Ascending aorta (tissue), 2 donors: ENCODE data around the gene AGAP2. TPM values are rescaled to one million over a fixed set of nuclear protein-coding genes. Genes with fewer than 3 reads are reported as not detected.
"Not testable (repeated sequence)": the region's sequence is repeated elsewhere in the genome, so short reads cannot be mapped to it uniquely, and the experiment has no call there.

ENCODE experiments used
- DNase-seq, 2 donors: peaks; one replicate each; pipeline ENCODE4 v3.0.0-alpha.2; 2019; ENCODE audit warnings: low spot score in 2 of 2
- H3K27ac ChIP-seq, 2 donors: fragments of 200-600 bp; sonication (generic); one replicate each; pipeline ENCODE4 v1.5.1; 2016 to 2017; ENCODE audit warnings: mild to moderate bottlenecking in 1 of 2
- H3K27me3 ChIP-seq: fragments of 200-600 bp; sonication (generic); one replicate; pipeline ENCODE4 v1.5.1; 2017
- H3K36me3 ChIP-seq, 2 donors: fragments of 200-600 bp; sonication (generic); one replicate each; pipeline ENCODE4 v1.5.1; 2016
- H3K4me1 ChIP-seq, 2 donors: fragments of 200-600 bp; sonication (generic); one replicate each; pipeline ENCODE4 v1.5.1; 2016 to 2017; ENCODE audit warnings: mild to moderate bottlenecking in 1 of 2
- H3K4me3 ChIP-seq, 2 donors: fragments of 200-600 bp; sonication (generic); one replicate each; pipeline ENCODE4 v1.5.1; 2016 to 2017; ENCODE audit warnings: mild to moderate bottlenecking in 1 of 2
- H3K9me3 ChIP-seq, 2 donors: fragments of 200-600 bp; sonication (generic); one replicate each; pipeline ENCODE4 v1.5.1; 2016
- intact Hi-C: fragments of 100-400 bp; cut with DNase I; formaldehyde crosslinking; loops from one replicate; pipeline ENCODE4 v1.15.1; 2023
- total RNA-seq: library from RNA; depleted of rRNA; stranded (reverse); fragments of >200 nt; gene quantifications from one replicate; pipeline ENCODE4 v1.1.0, GENCODE V29; 2016
- TF ChIP-seq, protein P1 (sequence below), 3 experiments: fragments of 200-600 bp in 2 of 3; fragments of 450-650 bp in 1 of 3; sonication (generic) in 2 of 3; IDR thresholded peaks; one replicate each; pipeline ENCODE4 v1.5.1; 2016 to 2019; ENCODE audit warnings: antibody characterized with exemption in 3 of 3, mild to moderate bottlenecking in 1 of 3, moderate library complexity in 1 of 3

AGAP2 gene
- total RNA-seq, 1 donor from 2014 or later = 11.5 TPM

DNA sequence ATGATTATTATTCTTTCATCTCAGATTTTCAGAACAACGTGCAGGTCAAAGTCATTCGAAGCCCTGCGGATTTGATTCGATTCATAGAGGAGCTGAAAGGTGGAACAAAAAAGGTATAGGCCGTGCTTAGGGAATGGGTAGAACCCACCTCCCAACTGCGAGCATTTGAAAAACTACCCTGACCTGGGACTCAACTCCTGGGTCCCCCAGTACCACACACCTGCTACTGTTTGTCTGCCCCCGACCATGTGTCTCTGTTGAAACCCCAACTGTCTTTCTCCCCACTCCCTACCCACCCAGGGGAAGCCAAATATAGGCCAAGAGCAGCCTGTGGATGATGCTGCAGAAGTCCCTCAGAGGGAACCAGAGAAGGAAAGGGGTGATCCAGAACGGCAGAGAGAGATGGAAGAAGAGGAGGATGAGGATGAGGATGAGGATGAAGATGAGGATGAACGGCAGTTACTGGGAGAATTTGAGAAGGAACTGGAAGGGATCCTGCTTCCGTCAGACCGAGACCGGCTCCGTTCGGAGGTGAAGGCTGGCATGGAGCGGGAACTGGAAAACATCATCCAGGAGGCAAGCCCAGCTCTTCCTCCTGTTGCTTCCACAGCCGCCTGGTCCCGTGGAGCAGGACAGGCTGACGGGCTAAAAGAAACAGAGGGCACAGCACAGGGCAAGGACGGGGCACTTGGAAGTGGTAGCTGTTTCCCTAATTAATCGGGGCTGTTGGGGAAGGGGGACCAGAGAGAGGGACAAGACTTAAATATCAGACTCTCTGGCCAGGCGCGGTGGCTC, 20.5 kb downstream of the AGAP2 start:
- TF ChIP-seq, protein P1, sequence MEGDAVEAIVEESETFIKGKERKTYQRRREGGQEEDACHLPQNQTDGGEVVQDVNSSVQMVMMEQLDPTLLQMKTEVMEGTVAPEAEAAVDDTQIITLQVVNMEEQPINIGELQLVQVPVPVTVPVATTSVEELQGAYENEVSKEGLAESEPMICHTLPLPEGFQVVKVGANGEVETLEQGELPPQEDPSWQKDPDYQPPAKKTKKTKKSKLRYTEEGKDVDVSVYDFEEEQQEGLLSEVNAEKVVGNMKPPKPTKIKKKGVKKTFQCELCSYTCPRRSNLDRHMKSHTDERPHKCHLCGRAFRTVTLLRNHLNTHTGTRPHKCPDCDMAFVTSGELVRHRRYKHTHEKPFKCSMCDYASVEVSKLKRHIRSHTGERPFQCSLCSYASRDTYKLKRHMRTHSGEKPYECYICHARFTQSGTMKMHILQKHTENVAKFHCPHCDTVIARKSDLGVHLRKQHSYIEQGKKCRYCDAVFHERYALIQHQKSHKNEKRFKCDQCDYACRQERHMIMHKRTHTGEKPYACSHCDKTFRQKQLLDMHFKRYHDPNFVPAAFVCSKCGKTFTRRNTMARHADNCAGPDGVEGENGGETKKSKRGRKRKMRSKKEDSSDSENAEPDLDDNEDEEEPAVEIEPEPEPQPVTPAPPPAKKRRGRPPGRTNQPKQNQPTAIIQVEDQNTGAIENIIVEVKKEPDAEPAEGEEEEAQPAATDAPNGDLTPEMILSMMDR (IDR thresholded peaks at IDR 0.05) = no peak
- Histone ChIP-seq H3K4me1 (no peaks in the 10 kb centered on the region), H3K27ac (no peak overlapping the region), H3K36me3 (peaks cover 70 to 76% of the 10 kb centered on the region in 2 donors), H3K27me3 (no peaks in the 10 kb centered on the region), H3K9me3 (no peaks in the 10 kb centered on the region), H3K4me3 (no peak overlapping the region)
- intact Hi-C loops = no loop called here
- DNase-seq = no peak

DNA sequence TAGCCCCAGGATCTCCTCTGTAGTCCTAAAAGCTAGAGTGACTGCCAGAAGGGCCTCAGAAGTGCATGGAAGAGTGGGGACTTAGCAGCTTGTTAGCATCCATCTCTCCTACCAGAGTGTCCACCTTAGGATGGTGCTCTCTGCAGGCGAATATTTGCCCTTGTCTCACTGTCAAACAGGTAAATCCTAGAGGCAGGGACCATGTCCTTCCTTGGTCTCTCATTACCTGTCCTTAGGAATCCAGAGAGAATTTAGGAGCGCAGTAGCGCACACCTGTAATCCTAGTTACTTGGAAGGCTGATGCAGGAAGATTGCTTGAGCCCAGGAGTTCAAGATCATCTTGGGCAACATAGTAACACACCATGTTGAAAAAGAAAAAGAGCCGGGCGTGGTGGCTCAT, 21.4 kb downstream of the AGAP2 start:
- intact Hi-C loops = no loop called here
- H3K4me3 ChIP-seq = no peak overlapping the region

DNA sequence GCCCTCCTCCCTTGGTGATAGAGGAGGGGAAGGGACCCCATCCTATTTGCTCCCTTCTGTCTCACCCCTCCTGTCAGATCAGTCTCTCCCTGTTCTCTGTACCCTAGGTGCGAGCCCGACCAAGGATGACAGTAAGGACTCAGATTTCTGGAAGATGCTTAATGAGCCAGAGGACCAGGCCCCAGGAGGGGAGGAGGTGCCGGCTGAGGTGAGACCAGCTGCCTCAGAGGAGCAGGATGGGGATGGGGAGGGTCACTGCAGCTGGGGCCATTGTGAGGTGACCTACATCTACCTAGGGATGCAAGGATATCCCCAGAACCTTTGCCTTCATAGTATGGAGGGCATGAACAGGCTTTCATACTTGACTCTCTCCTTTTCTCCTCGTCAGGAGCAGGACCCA, 22.2 kb downstream of the AGAP2 start:
- intact Hi-C loops = no loop called here
- H3K27ac ChIP-seq = no peak overlapping the region
- DNase-seq = no peak
- no peak overlapping the region for H3K4me3 ChIP-seq
- no peaks in the 10 kb centered on the region for H3K4me1 ChIP-seq
- no peaks in the 10 kb centered on the region for H3K9me3 ChIP-seq
- H3K27me3 ChIP-seq = no peaks in the 10 kb centered on the region
- TF ChIP-seq, protein P1 (IDR thresholded peaks at IDR 0.05) = no peak
- H3K36me3 ChIP-seq = peaks cover 66 to 71% of the 10 kb centered on the region in 2 donors

More for the DNA sequence above, 21.4 kb downstream of the AGAP2 start:
- TF ChIP-seq, protein P1 (IDR thresholded peaks at IDR 0.05) = no peak
- Histone ChIP-seq H3K4me1 (no peaks in the 10 kb centered on the region), H3K36me3 (peaks cover 70 to 76% of the 10 kb centered on the region in 2 donors), H3K27ac (no peak overlapping the region), H3K27me3 (no peaks in the 10 kb centered on the region), H3K9me3 (no peaks in the 10 kb centered on the region)
- DNase-seq = no peak

DNA sequence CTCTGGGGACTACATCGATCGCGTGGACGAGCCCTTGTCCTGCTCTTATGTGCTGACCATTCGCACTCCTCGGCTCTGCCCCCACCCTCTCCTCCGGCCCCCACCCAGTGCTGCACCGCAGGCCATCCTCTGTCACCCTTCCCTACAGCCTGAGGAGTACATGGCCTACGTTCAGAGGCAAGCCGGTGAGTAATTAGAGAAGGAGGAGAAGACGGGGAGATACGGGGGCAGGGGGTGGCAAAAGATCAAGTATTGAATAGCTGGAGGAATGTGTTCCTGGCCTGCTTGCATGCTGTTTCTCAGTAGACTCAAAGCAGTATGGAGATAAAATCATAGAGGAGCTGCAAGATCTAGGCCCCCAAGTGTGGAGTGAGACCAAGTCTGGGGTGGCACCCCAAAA, 22.8 kb downstream of the AGAP2 start:
- Histone ChIP-seq H3K36me3 (peaks cover 61 to 66% of the 10 kb centered on the region in 2 donors), H3K27me3 (no peaks in the 10 kb centered on the region), H3K4me1 (no peaks in the 10 kb centered on the region), H3K27ac (no peak overlapping the region), H3K9me3 (no peaks in the 10 kb centered on the region), H3K4me3 (no peak overlapping the region)
- DNase-seq = peak in 1 of 2 donors; percentile 28
- intact Hi-C loops = no loop called here
- TF ChIP-seq, protein P1 (IDR thresholded peaks at IDR 0.05) = no peak

DNA sequence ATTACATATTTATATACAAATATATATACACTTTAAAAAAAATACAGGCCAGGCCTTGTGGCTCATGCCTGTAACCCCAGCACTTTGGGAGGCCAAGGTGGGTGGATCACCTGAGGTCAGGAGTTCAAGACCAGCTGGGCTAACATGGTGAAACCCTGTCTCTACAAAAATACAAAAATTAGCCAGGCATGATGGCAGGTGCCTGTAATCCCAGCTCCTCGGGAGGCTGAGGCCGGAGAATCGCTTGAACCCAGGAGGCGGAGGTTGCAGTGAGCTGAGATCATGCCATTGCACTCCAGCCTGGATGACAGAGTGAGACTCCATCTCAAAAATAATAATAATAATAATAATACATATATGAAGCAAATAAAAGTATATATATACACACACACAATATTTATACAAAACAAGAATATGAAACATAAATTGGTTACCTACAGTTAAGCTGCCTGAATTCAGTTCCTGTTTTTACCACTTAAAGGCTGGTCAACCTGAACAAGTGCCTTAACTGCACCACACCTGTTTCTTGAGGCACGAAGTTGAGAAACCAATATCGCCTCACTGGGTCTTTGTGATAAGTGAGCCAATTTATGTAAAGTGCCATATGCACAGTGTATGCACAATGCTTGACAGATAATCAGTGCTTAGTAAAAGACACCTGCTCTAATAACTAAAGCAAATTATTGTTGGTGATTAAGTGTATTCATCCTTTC, 23.4 kb downstream of the AGAP2 start:
- H3K4me1 ChIP-seq, intact Hi-C loops, H3K27ac ChIP-seq, H3K4me3 ChIP-seq, DNase-seq, H3K9me3 ChIP-seq, H3K27me3 ChIP-seq: not testable (repeated sequence)
- peaks cover 55 to 60% of the 10 kb centered on the region in 2 donors for H3K36me3 ChIP-seq

DNA sequence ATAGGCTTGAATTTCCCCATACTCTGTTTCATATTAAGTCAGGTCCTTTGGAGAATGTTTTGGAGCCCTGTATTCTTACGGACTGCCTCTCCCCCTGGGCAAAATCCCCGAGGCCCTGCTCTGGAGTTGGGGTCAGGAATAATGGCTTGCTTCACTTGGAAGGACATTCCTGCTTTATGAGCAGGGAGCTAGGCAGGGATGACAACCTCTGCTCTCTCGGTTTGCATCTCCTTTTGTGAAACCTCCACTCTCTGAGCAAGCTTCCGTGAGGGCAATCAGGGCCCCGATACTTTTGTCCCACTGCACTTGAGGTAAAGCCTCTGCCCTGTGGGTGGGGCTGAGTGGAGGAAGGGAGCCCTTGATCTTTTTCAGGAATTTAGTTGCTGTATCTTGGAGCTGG, 25.3 kb downstream of the AGAP2 start:
- H3K36me3 ChIP-seq = peaks cover 36 to 40% of the 10 kb centered on the region in 2 donors
- no peak overlapping the region for H3K4me3 ChIP-seq
- no peaks in the 10 kb centered on the region for H3K9me3 ChIP-seq
- no peak overlapping the region for H3K27ac ChIP-seq
- intact Hi-C loops = no loop called here
- no peak for DNase-seq
- no peaks in the 10 kb centered on the region for H3K4me1 ChIP-seq
- no peaks in the 10 kb centered on the region for H3K27me3 ChIP-seq
- TF ChIP-seq, protein P1 (IDR thresholded peaks at IDR 0.05) = no peak
